ENCODE data around the gene CREB5.
A peak's percentile ranks its signal among the peaks of the same experiment; 100 is the strongest.

The CREB5 gene

GRCh38 chr7:28836716-28837115, 424.4 kb downstream of the CREB5 start:
- no peak for DNase-seq

- DNase-seq = no peak
These were observed 424.9 kb downstream of the CREB5 start for GRCh38 chr7:28837216-28837615.

GRCh38 chr7:28840592-28840995, 428.3 kb downstream of the CREB5 start:
- no peak for DNase-seq

- no peak for DNase-seq
These were observed 429.4 kb downstream of the CREB5 start for GRCh38 chr7:28841766-28842165.

- DNase-seq = no peak
These were observed 430.5 kb downstream of the CREB5 start for GRCh38 chr7:28842769-28843295.

- DNase-seq = no peak
These were observed 432.8 kb downstream of the CREB5 start for GRCh38 chr7:28845106-28845505.

GRCh38 chr7:28847176-28847575, 434.9 kb downstream of the CREB5 start:
- DNase-seq = no peak

- no peak for DNase-seq
These were observed 435.4 kb downstream of the CREB5 start for GRCh38 chr7:28847681-28848080.

- no peak for DNase-seq
These were observed 436.6 kb downstream of the CREB5 start for GRCh38 chr7:28848906-28849305.

- DNase-seq = no peak
These were observed 438.4 kb downstream of the CREB5 start for GRCh38 chr7:28850699-28851098.

- no peak for DNase-seq
These were observed 440.8 kb downstream of the CREB5 start for GRCh38 chr7:28853150-28853549.

- DNase-seq = peak; percentile 60
These were observed 441.8 kb downstream of the CREB5 start for GRCh38 chr7:28853834-28854749.

- DNase-seq = no peak
These were observed 442.4 kb downstream of the CREB5 start for GRCh38 chr7:28854750-28855074.

GRCh38 chr7:28855538-28856217, 443.4 kb downstream of the CREB5 start:
- no peak for DNase-seq

- no peak for DNase-seq
These were observed 444.3 kb downstream of the CREB5 start for GRCh38 chr7:28856656-28857055.

- no peak for DNase-seq
These were observed 445.9 kb downstream of the CREB5 start for GRCh38 chr7:28858206-28858605.

GRCh38 chr7:28858895-28859294, 446.6 kb downstream of the CREB5 start:
- no peak for DNase-seq

- no peak for DNase-seq
These were observed 449.5 kb downstream of the CREB5 start for GRCh38 chr7:28861825-28862224.

GRCh38 chr7:28862595-28863272, 450.4 kb downstream of the CREB5 start:
- DNase-seq = no peak

GRCh38 chr7:28865601-28866144, 453.4 kb downstream of the CREB5 start:
- DNase-seq = no peak

GRCh38 chr7:28868712-28869111, 456.4 kb downstream of the CREB5 start:
- no peak for DNase-seq

GRCh38 chr7:28871077-28871476, 458.8 kb downstream of the CREB5 start:
- no peak for DNase-seq

- no peak for DNase-seq
These were observed 459.3 kb downstream of the CREB5 start for GRCh38 chr7:28871631-28872030.
